CD14-positive monocyte (primary cell): ENCODE measurements around the gene NRN1L. TPM values are rescaled to one million over a fixed set of nuclear protein-coding genes. Genes with fewer than 3 reads are reported as not detected.

ENCODE experiments used
- DNase-seq, 3 donors: peaks; one replicate each; pipeline ENCODE4 v3.0.0-alpha.2; 2011 to 2022
- H2AFZ ChIP-seq: 2 replicates; pipeline ENCODE4 v1.6.0; 2012; ENCODE audit warnings: mild to moderate bottlenecking, low read depth, low read length, inconsistent platforms; ENCODE audit not compliant: insufficient read depth, poor library complexity, severe bottlenecking
- H3K27ac ChIP-seq, 2 donors: 1 replicate in 1 of 2; 2 replicates in 1 of 2; pipeline ENCODE4 v1.5.1; 2012 to 2013; ENCODE audit warnings: low read length in 2 of 2, control low read depth in 1 of 2, inconsistent platforms in 1 of 2, low read depth in 1 of 2, mild to moderate bottlenecking in 1 of 2
- H3K27me3 ChIP-seq, 2 donors: one replicate each; pipeline versions ENCODE4 v1.6.0 to v1.6.1; 2011 to 2013; ENCODE audit warnings: low read length in 2 of 2; ENCODE audit not compliant: control insufficient read depth in 2 of 2, insufficient read depth in 2 of 2
- H3K36me3 ChIP-seq, 2 donors: replicated peaks in 1 of 2; 1 replicate in 1 of 2; 2 replicates in 1 of 2; pipeline versions ENCODE4 v1.5.1 to v1.6.1; 2012 to 2013; ENCODE audit warnings: low read length in 2 of 2, control low read depth in 1 of 2, inconsistent platforms in 1 of 2, mild to moderate bottlenecking in 1 of 2; ENCODE audit not compliant: insufficient read depth in 2 of 2, control insufficient read depth in 1 of 2
- H3K4me1 ChIP-seq, 2 donors: 1 replicate in 1 of 2; 2 replicates in 1 of 2; pipeline versions ENCODE4 v1.5.1 to v1.6.1; 2012 to 2013; ENCODE audit warnings: low read length in 2 of 2, control low read depth in 1 of 2, inconsistent platforms in 1 of 2, mild to moderate bottlenecking in 1 of 2, moderate library complexity in 1 of 2; ENCODE audit not compliant: insufficient read depth in 2 of 2, control insufficient read depth in 1 of 2
- H3K4me2 ChIP-seq: replicated peaks from 2 replicates; pipeline ENCODE3; 2012; ENCODE audit warnings: low read length, moderate library complexity, mild to moderate bottlenecking; ENCODE audit not compliant: poor library complexity, severe bottlenecking; ENCODE audit errors: extremely low read depth
- H3K4me3 ChIP-seq, 3 experiments: fragments of 200-600 bp in 1 of 3; sonication (generic) in 1 of 3; replicated peaks in 1 of 3; 1 replicate in 2 of 3; 2 replicates in 1 of 3; pipeline ENCODE4 v1.5.1; 2011 to 2013; ENCODE audit warnings: low read length in 3 of 3, mild to moderate bottlenecking in 3 of 3, control low read depth in 2 of 3, low read depth in 2 of 3, inconsistent platforms in 1 of 3, moderate library complexity in 1 of 3
- H3K79me2 ChIP-seq: 2 replicates; pipeline ENCODE4 v1.6.0; 2012; ENCODE audit warnings: mild to moderate bottlenecking, control low read depth, inconsistent platforms, low read length, moderate library complexity; ENCODE audit not compliant: insufficient read depth
- H3K9ac ChIP-seq: 2 replicates; pipeline ENCODE4 v1.6.0; 2017; ENCODE audit warnings: low read length, mild to moderate bottlenecking; ENCODE audit not compliant: insufficient read depth, poor library complexity, severe bottlenecking
- H3K9me3 ChIP-seq, 2 donors: replicated peaks in 1 of 2; 1 replicate in 1 of 2; 2 replicates in 1 of 2; pipeline versions ENCODE4 v1.5.1 to v1.6.1; 2012 to 2013; ENCODE audit warnings: low read length in 2 of 2, control low read depth in 1 of 2; ENCODE audit not compliant: control insufficient read depth in 1 of 2, insufficient read depth in 1 of 2
- H4K20me1 ChIP-seq: 2 replicates; pipeline ENCODE4 v1.6.0; 2012; ENCODE audit warnings: mild to moderate bottlenecking, low read length, control low read depth, moderate library complexity; ENCODE audit not compliant: insufficient read depth
- H3K27ac Mint-ChIP-seq, 7 donors: one replicate each; pipeline ENCODE4 v1.8.0; 2020; ENCODE audit warnings: mild to moderate bottlenecking in 7 of 7, mixed read lengths in 7 of 7, moderate library complexity in 6 of 7, inconsistent platforms in 2 of 7
- H3K27me3 Mint-ChIP-seq, 3 donors: one replicate each; pipeline ENCODE4 v1.8.0; 2021 to 2022; ENCODE audit warnings: low read depth in 3 of 3, mild to moderate bottlenecking in 3 of 3, mixed read lengths in 3 of 3, moderate library complexity in 3 of 3, inconsistent platforms in 1 of 3
- H3K36me3 Mint-ChIP-seq, 2 donors: one replicate each; pipeline ENCODE4 v1.8.0; 2020; ENCODE audit warnings: mixed read lengths in 2 of 2, inconsistent platforms in 1 of 2, mild to moderate bottlenecking in 1 of 2
- H3K4me1 Mint-ChIP-seq: one replicate; pipeline ENCODE4 v1.8.0; 2020; ENCODE audit warnings: mild to moderate bottlenecking, mixed read lengths
- H3K4me3 Mint-ChIP-seq, 2 donors: one replicate each; pipeline ENCODE4 v1.8.0; 2020; ENCODE audit warnings: mild to moderate bottlenecking in 2 of 2, mixed read lengths in 2 of 2, moderate library complexity in 1 of 2
- H3K9me3 Mint-ChIP-seq, 7 donors: one replicate each; pipeline ENCODE4 v1.8.0; 2020 to 2022; ENCODE audit warnings: mixed read lengths in 7 of 7, mild to moderate bottlenecking in 6 of 7, moderate library complexity in 6 of 7, inconsistent platforms in 2 of 7
- WGBS: methylation state at CpG from one replicate; pipeline ENCODE4 v1.1.5; 2013; ENCODE audit warnings: missing lambda C conversion rate; ENCODE audit not compliant: insufficient coverage; 5-methylcytosine and 5-hydroxymethylcytosine counted together
- intact Hi-C, 2 donors: fragments of 100-400 bp; cut with micrococcal nuclease; formaldehyde crosslinking; loops; one replicate each; pipeline versions ENCODE4 v1.15.0 to v1.15.1; 2023
- polyA plus RNA-seq, 3 donors: library from polyadenylated mRNA; depleted of rRNA in 1 of 3; unstranded in 2 of 3; stranded (reverse) in 1 of 3; fragments of 300-500 nt in 2 of 3; fragments of >200 nt in 1 of 3; fragmentation: Illumina TruSeq in 2 of 3; gene quantifications; 1 replicate in 2 of 3; 2 replicates in 1 of 3; pipeline ENCODE4 v1.2.3, GENCODE V29; 2012 to 2021
- TF ChIP-seq, protein P1 (sequence below): fragments of 200-600 bp; IDR thresholded peaks from one replicate; pipeline ENCODE4 v1.8.0; 2022; ENCODE audit warnings: antibody characterized with exemption, mild to moderate bottlenecking

The NRN1L gene
- polyA plus RNA-seq, 3 donors = 0.50 to 3.6 TPM; not detected in 1

DNA sequence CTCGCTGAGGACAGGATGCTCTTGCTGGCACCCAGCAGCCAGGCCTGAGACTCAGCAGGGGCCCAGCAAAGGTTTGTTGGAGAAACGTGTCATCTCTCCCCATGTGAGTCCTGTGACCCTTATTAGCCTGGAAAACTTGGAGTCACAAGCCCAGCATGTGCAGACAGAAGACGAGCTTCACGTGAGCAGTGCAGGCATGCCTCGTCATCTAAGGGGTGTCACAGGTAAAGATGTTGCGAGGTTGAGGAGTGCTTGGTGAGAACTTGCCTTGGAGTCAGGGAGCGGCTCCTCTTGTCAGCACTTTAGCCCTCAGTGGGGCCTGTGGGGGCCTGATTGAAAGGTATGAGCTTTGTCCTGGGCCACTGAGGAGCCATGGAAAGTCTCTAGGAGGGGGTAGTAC lies 49.1 kb downstream of the NRN1L start:
- peak overlapping the region in 1 of 2 donors; percentile 93 for H3K27ac ChIP-seq
- H3K9ac ChIP-seq = no peak overlapping the region
- peaks cover 30% of the 10 kb centered on the region for H3K79me2 ChIP-seq
- peaks cover 22 to 32% of the 10 kb centered on the region in 2 donors for H3K4me1 ChIP-seq
- no peaks in the 10 kb centered on the region for H3K9me3 ChIP-seq
- H3K4me3 ChIP-seq = no peak overlapping the region
- H3K4me2 ChIP-seq = no peak overlapping the region
- H4K20me1 ChIP-seq = peaks cover 65% of the 10 kb centered on the region
- Mint-ChIP-seq H3K27me3 (no peaks in the 10 kb centered on the region), H3K36me3 (peaks cover 44 to 69% of the 10 kb centered on the region in 2 donors), H3K27ac (peak overlapping the region in 4 of 7 donors; percentile 20 to 78 (median 52)), H3K4me3 (no peak overlapping the region), H3K9me3 (peaks cover 0 to 1% (median 0%) of the 10 kb centered on the region in 7 donors), H3K4me1 (peaks cover 28% of the 10 kb centered on the region)
- no peaks in the 10 kb centered on the region for H3K27me3 ChIP-seq
- peaks cover 50 to 63% of the 10 kb centered on the region in 2 donors for H3K36me3 ChIP-seq
- TF ChIP-seq, protein P1, sequence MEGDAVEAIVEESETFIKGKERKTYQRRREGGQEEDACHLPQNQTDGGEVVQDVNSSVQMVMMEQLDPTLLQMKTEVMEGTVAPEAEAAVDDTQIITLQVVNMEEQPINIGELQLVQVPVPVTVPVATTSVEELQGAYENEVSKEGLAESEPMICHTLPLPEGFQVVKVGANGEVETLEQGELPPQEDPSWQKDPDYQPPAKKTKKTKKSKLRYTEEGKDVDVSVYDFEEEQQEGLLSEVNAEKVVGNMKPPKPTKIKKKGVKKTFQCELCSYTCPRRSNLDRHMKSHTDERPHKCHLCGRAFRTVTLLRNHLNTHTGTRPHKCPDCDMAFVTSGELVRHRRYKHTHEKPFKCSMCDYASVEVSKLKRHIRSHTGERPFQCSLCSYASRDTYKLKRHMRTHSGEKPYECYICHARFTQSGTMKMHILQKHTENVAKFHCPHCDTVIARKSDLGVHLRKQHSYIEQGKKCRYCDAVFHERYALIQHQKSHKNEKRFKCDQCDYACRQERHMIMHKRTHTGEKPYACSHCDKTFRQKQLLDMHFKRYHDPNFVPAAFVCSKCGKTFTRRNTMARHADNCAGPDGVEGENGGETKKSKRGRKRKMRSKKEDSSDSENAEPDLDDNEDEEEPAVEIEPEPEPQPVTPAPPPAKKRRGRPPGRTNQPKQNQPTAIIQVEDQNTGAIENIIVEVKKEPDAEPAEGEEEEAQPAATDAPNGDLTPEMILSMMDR = no peak
- WGBS = 86% methylated on average over 7 of the region's 7 CpGs
- H2AFZ ChIP-seq = no peak overlapping the region
- intact Hi-C loops = loop anchor here (5.0 to 10.0 kb wide), 3 partner anchors 37 to 119 kb away; partner anchors contain the start of gene EDC4 (in 1 of the 2)
- DNase-seq = no peak

DNA sequence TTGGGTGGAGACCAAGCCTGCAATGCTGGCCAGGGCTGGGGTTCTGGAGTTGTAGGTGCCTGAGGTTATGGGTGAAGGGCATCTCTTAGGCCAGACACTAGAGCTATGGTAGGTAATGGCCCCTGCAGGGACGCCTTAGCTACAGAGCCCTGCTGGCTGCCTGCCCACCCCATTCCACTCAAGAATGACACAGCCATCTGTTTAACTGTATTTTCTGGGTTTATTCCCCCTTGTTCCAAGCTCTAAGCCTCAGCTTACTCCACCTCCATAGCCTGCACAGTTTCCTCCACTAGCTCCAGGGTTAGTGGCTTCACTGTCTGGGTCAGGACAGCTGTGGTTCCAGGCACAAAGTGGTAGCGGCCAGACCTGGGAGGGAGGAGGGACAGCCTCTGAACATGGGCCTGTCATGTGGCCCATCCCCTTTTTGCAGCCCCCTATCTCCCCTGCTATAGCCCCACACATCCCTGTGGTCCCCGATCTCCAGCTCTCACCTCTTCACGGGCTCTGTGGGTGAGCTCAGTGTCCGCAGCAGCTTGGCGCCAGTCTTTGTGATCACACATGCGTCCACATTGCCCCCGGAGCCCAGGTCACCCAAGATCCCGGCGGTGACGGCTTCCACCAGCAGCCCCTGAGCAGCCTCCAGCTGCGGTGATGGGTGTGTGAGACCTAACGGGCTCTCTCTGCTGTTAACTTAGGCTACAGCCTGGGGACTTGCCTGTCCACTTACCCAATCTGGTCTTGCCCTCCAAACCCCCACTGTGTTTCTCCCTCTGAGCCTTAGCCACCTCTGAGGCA lies 49.8 kb downstream of the NRN1L start:
- DNase-seq = no peak
- intact Hi-C loops = loop anchor here (5.0 to 10.0 kb wide), 6 partner anchors 37 to 127 kb away; partner anchors contain the start of genes EDC4 (in 1 of the 2), PSKH1 (in 1 of the 2), RANBP10 (in 1 of the 2) and TSNAXIP1 (in 1 of the 2)
- no peak overlapping the region for H3K4me2 ChIP-seq
- H3K9me3 ChIP-seq = no peaks in the 10 kb centered on the region
- Mint-ChIP-seq H3K9me3 (peaks cover 0 to 1% (median 0%) of the 10 kb centered on the region in 7 donors), H3K4me1 (peaks cover 28% of the 10 kb centered on the region), H3K36me3 (peaks cover 41 to 67% of the 10 kb centered on the region in 2 donors), H3K27me3 (peaks cover 0 to 2% (median 0%) of the 10 kb centered on the region in 3 donors), H3K4me3 (no peak overlapping the region), H3K27ac (peak overlapping the region in 6 of 7 donors; percentile 6 to 98 (median 68))
- H3K4me3 ChIP-seq = peak overlapping the region in 1 of 3 experiments; percentile 90
- peaks cover 30% of the 10 kb centered on the region for H3K79me2 ChIP-seq
- no peaks in the 10 kb centered on the region for H3K27me3 ChIP-seq
- H4K20me1 ChIP-seq = peaks cover 58% of the 10 kb centered on the region
- TF ChIP-seq, protein P1 = no peak
- H3K27ac ChIP-seq = peak overlapping the region in 1 of 2 donors; percentile 93
- H3K4me1 ChIP-seq = peaks cover 22 to 32% of the 10 kb centered on the region in 2 donors
- no peak overlapping the region for H2AFZ ChIP-seq
- peaks cover 45 to 56% of the 10 kb centered on the region in 2 donors for H3K36me3 ChIP-seq
- 92% methylated on average over 12 of the region's 13 CpGs for WGBS
- no peak overlapping the region for H3K9ac ChIP-seq
